ENCODE results near the gene ZSWIM6. TPM values are rescaled to one million over a fixed set of nuclear protein-coding genes. Genes with fewer than 3 reads are reported as not detected.
A peak's percentile ranks its signal among the peaks of the same experiment; 100 is the strongest.

ZSWIM6 gene
- total and polyA plus RNA-seq, 2 of the 4 experiments (the other 2 are of a cell fraction) = 10.8 to 14.1 TPM

DNA sequence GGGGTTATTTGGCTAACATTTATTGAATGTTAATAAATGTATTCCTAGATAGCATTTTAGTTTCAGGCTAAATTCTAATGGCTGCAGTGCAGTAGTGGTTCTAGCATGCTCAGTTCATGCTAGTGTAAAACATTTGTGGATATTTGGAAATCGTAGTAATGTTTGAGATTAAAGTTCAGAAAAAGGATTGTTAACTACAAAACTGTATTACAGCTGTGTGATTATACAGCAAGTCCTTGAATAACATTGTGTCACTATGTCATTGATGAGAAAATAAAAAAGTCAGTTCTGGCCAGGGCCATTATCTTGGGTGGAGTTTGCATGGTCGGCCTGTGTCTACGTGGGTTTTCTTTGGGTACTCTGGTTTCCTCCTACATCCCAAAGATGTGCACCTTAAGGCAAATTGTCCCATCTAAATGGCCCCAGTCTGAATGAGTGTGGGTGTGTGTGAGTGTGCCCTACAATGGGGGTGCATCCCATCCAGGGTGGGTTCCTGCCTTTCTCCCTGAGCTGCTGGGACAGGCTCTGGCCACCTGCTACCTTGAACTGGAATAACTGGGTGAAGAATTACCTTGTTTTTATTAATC lies 8.8 kb downstream of the ZSWIM6 start:
- no peak overlapping the region for H2AK5ac ChIP-seq (ENCODE audit: low read depth, low read length)
- in situ Hi-C loops (cut with MboI; ENCODE audit: low sequenced_read_pairs) (loop anchor here (5.0 to 25.0 kb wide), 2 partner anchors 316 to 471 kb away; no protein-coding TSS in a partner anchor), dilution Hi-C loops (cut with HindIII; ENCODE audit: low sequenced_read_pairs, unreplicated experiment) (no loop called here), intact Hi-C loops (cut with micrococcal nuclease) (no loop called here)
- H4K5ac ChIP-seq (ENCODE audit: low read depth, low read length) = no peak overlapping the region
- H2BK120ac ChIP-seq (ENCODE audit: low read depth, low read length) = no peak overlapping the region
- no peak overlapping the region for H3K23ac ChIP-seq (ENCODE audit: low read depth, low read length)
- ChIA-PET CTCF (no interaction called here), POLR2A (ENCODE audit: unreplicated experiment) (no interaction called here)
- H3K4ac ChIP-seq (ENCODE audit: low read depth, low read length) = no peak overlapping the region
- DNase-seq (no peak), ATAC-seq (ENCODE audit: low read depth) (no peak)
- BruUV-seq (replicated peaks) = no TSS peak
- H2AK9ac ChIP-seq (replicated peaks; ENCODE audit: low read depth, low read length, poor library complexity) = no peak overlapping the region
- H2BK20ac ChIP-seq (ENCODE audit: low read depth, low read length) = no peak overlapping the region
- H2BK5ac ChIP-seq (ENCODE audit: low read depth, low read length, poor library complexity, severe bottlenecking) = no peak overlapping the region
- peaks cover 8 to 58% of the 10 kb centered on the region in 2 experiments; a peak in 3 of 4 replicates for H3K79me1 ChIP-seq (ENCODE audit: low read depth in 1 of 2, low read length in 2 of 2)
- H3K9me3 ChIP-seq (ENCODE audit: control insufficient read depth, insufficient read depth, low read length) = no peaks in the 10 kb centered on the region
- H3K4me3 ChIP-seq (ENCODE audit: insufficient read depth, low read depth, low read length) = no peak overlapping the region
- no CpG with 5 or more reads among the region's 3 CpGs for WGBS, 2 experiments (ENCODE audit: extremely low coverage in 2 of 2, insufficient read length in 1 of 2)
- H2BK15ac ChIP-seq (ENCODE audit: low read depth, low read length) = no peak overlapping the region
- no peak overlapping the region for H3K18ac ChIP-seq (ENCODE audit: low read depth, low read length)
- no peak overlapping the region for H3K14ac ChIP-seq (replicated peaks; ENCODE audit: low read depth, low read length)
- peaks cover 88% of the 10 kb centered on the region for H4K20me1 ChIP-seq (ENCODE audit: insufficient read depth, low read length)
- no peaks in the 10 kb centered on the region for H3K27me3 ChIP-seq (ENCODE audit: control insufficient read depth, insufficient read depth, low read length)
- no peak for TF ChIP-seq BHLHE40 (IDR thresholded peaks at IDR 0.05; ENCODE audit: low read depth, low read length)
- no peak for TF ChIP-seq MAFK (IDR thresholded peaks at IDR 0.05; ENCODE audit: low read depth, low read length)
- TF ChIP-seq FOS (IDR thresholded peaks at IDR 0.05; ENCODE audit: low read depth, low read length) = no peak
- no peak for TF ChIP-seq CHD1 (IDR thresholded peaks at IDR 0.05; ENCODE audit: low read depth, low read length)
- no peak; the same call in 1 of the 2 replicates for TF ChIP-seq POLR2A (IDR thresholded peaks at IDR 0.05; ENCODE audit: low read depth, low read length)
- TF ChIP-seq RCOR1 (IDR thresholded peaks at IDR 0.05; ENCODE audit: insufficient replicate concordance, low read length) = no peak
- no peak for TF ChIP-seq MXI1 (IDR thresholded peaks at IDR 0.05; ENCODE audit: borderline replicate concordance, low read depth, low read length)
- TF ChIP-seq, protein P1, sequence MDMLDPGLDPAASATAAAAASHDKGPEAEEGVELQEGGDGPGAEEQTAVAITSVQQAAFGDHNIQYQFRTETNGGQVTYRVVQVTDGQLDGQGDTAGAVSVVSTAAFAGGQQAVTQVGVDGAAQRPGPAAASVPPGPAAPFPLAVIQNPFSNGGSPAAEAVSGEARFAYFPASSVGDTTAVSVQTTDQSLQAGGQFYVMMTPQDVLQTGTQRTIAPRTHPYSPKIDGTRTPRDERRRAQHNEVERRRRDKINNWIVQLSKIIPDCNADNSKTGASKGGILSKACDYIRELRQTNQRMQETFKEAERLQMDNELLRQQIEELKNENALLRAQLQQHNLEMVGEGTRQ (IDR thresholded peaks at IDR 0.05; ENCODE audit: low read depth, low read length) = no peak
- TF ChIP-seq, protein P2, sequence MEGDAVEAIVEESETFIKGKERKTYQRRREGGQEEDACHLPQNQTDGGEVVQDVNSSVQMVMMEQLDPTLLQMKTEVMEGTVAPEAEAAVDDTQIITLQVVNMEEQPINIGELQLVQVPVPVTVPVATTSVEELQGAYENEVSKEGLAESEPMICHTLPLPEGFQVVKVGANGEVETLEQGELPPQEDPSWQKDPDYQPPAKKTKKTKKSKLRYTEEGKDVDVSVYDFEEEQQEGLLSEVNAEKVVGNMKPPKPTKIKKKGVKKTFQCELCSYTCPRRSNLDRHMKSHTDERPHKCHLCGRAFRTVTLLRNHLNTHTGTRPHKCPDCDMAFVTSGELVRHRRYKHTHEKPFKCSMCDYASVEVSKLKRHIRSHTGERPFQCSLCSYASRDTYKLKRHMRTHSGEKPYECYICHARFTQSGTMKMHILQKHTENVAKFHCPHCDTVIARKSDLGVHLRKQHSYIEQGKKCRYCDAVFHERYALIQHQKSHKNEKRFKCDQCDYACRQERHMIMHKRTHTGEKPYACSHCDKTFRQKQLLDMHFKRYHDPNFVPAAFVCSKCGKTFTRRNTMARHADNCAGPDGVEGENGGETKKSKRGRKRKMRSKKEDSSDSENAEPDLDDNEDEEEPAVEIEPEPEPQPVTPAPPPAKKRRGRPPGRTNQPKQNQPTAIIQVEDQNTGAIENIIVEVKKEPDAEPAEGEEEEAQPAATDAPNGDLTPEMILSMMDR (conservative IDR thresholded peaks at IDR 0.05; ENCODE audit: low read depth, low read length) = no peak
- no peak for TF ChIP-seq RAD21 (IDR thresholded peaks at IDR 0.05; ENCODE audit: low read length)
- H3K9me1 ChIP-seq (ENCODE audit: insufficient read depth, low read length) = peaks cover 10% of the 10 kb centered on the region
- H4K8ac ChIP-seq (ENCODE audit: low read depth in 2 of 2, low read length in 2 of 2) = no peak overlapping the region
- H3K36me3 ChIP-seq (ENCODE audit: control insufficient read depth, insufficient read depth, low read length) = peaks cover 2% of the 10 kb centered on the region; the same call in 1 of the 2 replicates
- 0 out of 2 replicates have a peak overlapping the region, but pooled peaks have one; percentile 4 for H3K4me2 ChIP-seq (ENCODE audit: low read depth, low read length)
- no peak overlapping the region for H3K56ac ChIP-seq (ENCODE audit: extremely low read depth, insufficient read depth, low read length)
- no peak overlapping the region for H2AFZ ChIP-seq (replicated peaks; ENCODE audit: low read length, poor library complexity)
- H3K4me1 ChIP-seq (ENCODE audit: control insufficient read depth, insufficient read depth, low read length) = peaks cover 9% of the 10 kb centered on the region
- no peak overlapping the region for H3K9ac ChIP-seq (ENCODE audit: low read depth, low read length)
- H3K27ac ChIP-seq (ENCODE audit: insufficient read depth, low read length) = no peak overlapping the region
- no peak overlapping the region for H4K91ac ChIP-seq (ENCODE audit: insufficient read depth, low read depth, low read length)
